ENCODE measurements around the gene PRKAR1B. TPM values are rescaled to one million over a fixed set of nuclear protein-coding genes. Genes with fewer than 3 reads are reported as not detected.

PRKAR1B gene
- total RNA-seq, 1 experiment from 2014 or later = 27.2 TPM

GRCh38 chr7:631291-631711 is 95.8 kb downstream of the PRKAR1B start:
- H3K36me3 ChIP-seq (ENCODE audit: insufficient read depth, low read length, poor library complexity, severe bottlenecking) = no peaks in the 10 kb centered on the region
- TF ChIP-seq EZH2 (IDR thresholded peaks at IDR 0.05; ENCODE audit: borderline replicate concordance, low read depth, low read length, poor library complexity, severe bottlenecking) (no peak), CTCF (conservative IDR thresholded peaks at IDR 0.05; ENCODE audit: low read depth, low read length) (no peak)
- H3K9me3 ChIP-seq (ENCODE audit: low read depth, low read length, poor library complexity, severe bottlenecking) = peaks cover 1% of the 10 kb centered on the region
- DNase-seq (ENCODE audit: low spot score) = no peak
- H3K4me3 ChIP-seq (ENCODE audit: low read depth, low read length, poor library complexity, severe bottlenecking) = no peak overlapping the region
- H3K27me3 ChIP-seq (replicated peaks; ENCODE audit: insufficient read depth, low read depth, low read length, poor library complexity) = no peaks in the 10 kb centered on the region
- BruUV-seq (replicated peaks) = no TSS peak
- intact Hi-C loops (cut with micrococcal nuclease; ENCODE audit: unreplicated experiment) = no loop called here
- CTCF ChIA-PET = interaction anchor here (0.7 kb wide), 1 partner anchor 249 kb away, joined by 3 read pairs; no protein-coding TSS in a partner anchor
- H3K4me1 ChIP-seq (ENCODE audit: insufficient read depth, low read length, poor library complexity, severe bottlenecking) = no peaks in the 10 kb centered on the region
- H3K27ac ChIP-seq (ENCODE audit: low read depth, low read length, poor library complexity, severe bottlenecking) = no peak overlapping the region
- POLR2A ChIA-PET (ENCODE audit: low non-redundant PET) = no interaction called here

- TF ChIP-seq EZH2 (IDR thresholded peaks at IDR 0.05; ENCODE audit: borderline replicate concordance, low read depth, low read length, poor library complexity, severe bottlenecking) (no peak), CTCF (conservative IDR thresholded peaks at IDR 0.05; ENCODE audit: low read depth, low read length) (no peak)
- ChIA-PET POLR2A (ENCODE audit: low non-redundant PET) (no interaction called here), CTCF (no interaction called here)
These were observed 96.5 kb downstream of the PRKAR1B start for GRCh38 chr7:630539-630938.

GRCh38 chr7:630111-630511 is 97.0 kb downstream of the PRKAR1B start:
- TF ChIP-seq CTCF (conservative IDR thresholded peaks at IDR 0.05; ENCODE audit: low read depth, low read length) = no peak
- no peak for TF ChIP-seq EZH2 (IDR thresholded peaks at IDR 0.05; ENCODE audit: borderline replicate concordance, low read depth, low read length, poor library complexity, severe bottlenecking)
- Histone ChIP-seq H3K36me3 (ENCODE audit: insufficient read depth, low read length, poor library complexity, severe bottlenecking) (no peaks in the 10 kb centered on the region), H3K9me3 (ENCODE audit: low read depth, low read length, poor library complexity, severe bottlenecking) (peaks cover 11% of the 10 kb centered on the region), H3K27ac (ENCODE audit: low read depth, low read length, poor library complexity, severe bottlenecking) (no peak overlapping the region), H3K4me1 (ENCODE audit: insufficient read depth, low read length, poor library complexity, severe bottlenecking) (no peaks in the 10 kb centered on the region), H3K27me3 (replicated peaks; ENCODE audit: insufficient read depth, low read depth, low read length, poor library complexity) (no peaks in the 10 kb centered on the region), H3K4me3 (ENCODE audit: low read depth, low read length, poor library complexity, severe bottlenecking) (no peak overlapping the region)
- no TSS peak for BruUV-seq (replicated peaks)
- CTCF ChIA-PET = no interaction called here
- no peak for DNase-seq (ENCODE audit: low spot score)
- intact Hi-C loops (cut with micrococcal nuclease; ENCODE audit: unreplicated experiment) = no loop called here
- POLR2A ChIA-PET (ENCODE audit: low non-redundant PET) = no interaction called here

More at GRCh38 chr7:630539-630938, 96.5 kb downstream of the PRKAR1B start:
- peaks cover 7% of the 10 kb centered on the region for H3K9me3 ChIP-seq (ENCODE audit: low read depth, low read length, poor library complexity, severe bottlenecking)
- no peaks in the 10 kb centered on the region for H3K27me3 ChIP-seq (replicated peaks; ENCODE audit: insufficient read depth, low read depth, low read length, poor library complexity)
- no peak overlapping the region for H3K27ac ChIP-seq (ENCODE audit: low read depth, low read length, poor library complexity, severe bottlenecking)
- intact Hi-C loops (cut with micrococcal nuclease; ENCODE audit: unreplicated experiment) = no loop called here
- no TSS peak for BruUV-seq (replicated peaks)
- no peaks in the 10 kb centered on the region for H3K4me1 ChIP-seq (ENCODE audit: insufficient read depth, low read length, poor library complexity, severe bottlenecking)
- no peaks in the 10 kb centered on the region for H3K36me3 ChIP-seq (ENCODE audit: insufficient read depth, low read length, poor library complexity, severe bottlenecking)
- no peak overlapping the region for H3K4me3 ChIP-seq (ENCODE audit: low read depth, low read length, poor library complexity, severe bottlenecking)
- no peak for DNase-seq (ENCODE audit: low spot score)

All from A673 (cell line).